Mesenchymal stem cell (in vitro differentiated cells and primary cell): Measurements from ENCODE around the gene CLPSL1.
A peak's percentile ranks its signal among the peaks of the same experiment; 100 is the strongest.

ENCODE experiments used
- DNase-seq: peaks from one replicate; pipeline ENCODE4 v3.0.0-alpha.2; 2013
- H2AFZ ChIP-seq: one replicate; pipeline ENCODE4 v1.6.1; 2013; ENCODE audit warnings: low read depth, mild to moderate bottlenecking, control low read depth, inconsistent platforms, low read length, moderate library complexity
- H2AK5ac ChIP-seq: 2 replicates; pipeline ENCODE4 v1.6.1; 2013; ENCODE audit warnings: low read length, moderate library complexity, mild to moderate bottlenecking, inconsistent platforms; ENCODE audit not compliant: severe bottlenecking
- H2BK120ac ChIP-seq: one replicate; pipeline ENCODE4 v1.6.1; 2013; ENCODE audit warnings: low read depth, mild to moderate bottlenecking, inconsistent platforms, low read length, moderate library complexity
- H2BK12ac ChIP-seq, 2 experiments: one replicate each; pipeline ENCODE4 v1.6.1; 2013; ENCODE audit warnings: inconsistent platforms in 2 of 2, low read length in 2 of 2, mild to moderate bottlenecking in 2 of 2, moderate library complexity in 2 of 2, control low read depth in 1 of 2
- H2BK15ac ChIP-seq: one replicate; pipeline ENCODE4 v1.6.1; 2013; ENCODE audit warnings: mild to moderate bottlenecking, low read depth, inconsistent platforms; ENCODE audit not compliant: poor library complexity, severe bottlenecking
- H2BK5ac ChIP-seq: 2 replicates; pipeline ENCODE4 v1.6.1; 2013; ENCODE audit warnings: low read depth, mild to moderate bottlenecking, low read length, control low read depth, inconsistent platforms; ENCODE audit not compliant: poor library complexity, severe bottlenecking
- H3K14ac ChIP-seq, 2 experiments: one replicate each; pipeline ENCODE4 v1.6.1; 2013; ENCODE audit warnings: inconsistent platforms in 2 of 2, low read length in 2 of 2, control low read depth in 1 of 2, mild to moderate bottlenecking in 1 of 2, moderate library complexity in 1 of 2
- H3K18ac ChIP-seq, 2 experiments: one replicate each; pipeline ENCODE4 v1.6.1; 2013; ENCODE audit warnings: inconsistent platforms in 2 of 2, low read length in 2 of 2, control low read depth in 1 of 2, low read depth in 1 of 2, mild to moderate bottlenecking in 1 of 2
- H3K23ac ChIP-seq, 2 experiments: one replicate each; pipeline ENCODE4 v1.6.1; 2013; ENCODE audit warnings: inconsistent platforms in 2 of 2, low read length in 2 of 2, mild to moderate bottlenecking in 2 of 2, moderate library complexity in 2 of 2, control low read depth in 1 of 2
- H3K27ac ChIP-seq: 2 replicates; pipeline ENCODE4 v1.5.1; 2013; ENCODE audit warnings: mild to moderate bottlenecking, moderate library complexity, low read length, control low read depth, inconsistent platforms; ENCODE audit not compliant: poor library complexity, severe bottlenecking
- H3K27me3 ChIP-seq, 2 experiments: 2 replicates each; pipeline versions ENCODE4 v1.6.1 to v1.7.0; 2013; ENCODE audit warnings: low read length in 2 of 2, mild to moderate bottlenecking in 2 of 2, moderate library complexity in 2 of 2, control low read depth in 1 of 2, inconsistent platforms in 1 of 2; ENCODE audit not compliant: control insufficient read depth in 1 of 2, insufficient read depth in 1 of 2
- H3K36me3 ChIP-seq, 2 experiments: 2 replicates each; pipeline versions ENCODE4 v1.6.1 to v1.7.0; 2013; ENCODE audit warnings: low read length in 2 of 2, control low read depth in 1 of 2, inconsistent platforms in 1 of 2, low read depth in 1 of 2, mild to moderate bottlenecking in 1 of 2; ENCODE audit not compliant: insufficient read depth in 2 of 2, control insufficient read depth in 1 of 2
- H3K4ac ChIP-seq, 2 experiments: one replicate each; pipeline ENCODE4 v1.6.1; 2013; ENCODE audit warnings: inconsistent platforms in 2 of 2, low read length in 2 of 2, mild to moderate bottlenecking in 2 of 2, moderate library complexity in 2 of 2, control low read depth in 1 of 2, low read depth in 1 of 2
- H3K4me1 ChIP-seq: 2 replicates; pipeline ENCODE4 v1.6.1; 2013; ENCODE audit warnings: low read depth, low read length, control low read depth; ENCODE audit not compliant: control insufficient read depth, insufficient read depth
- H3K4me2 ChIP-seq: 2 replicates; pipeline ENCODE4 v1.6.1; 2013; ENCODE audit warnings: low read length, mild to moderate bottlenecking, inconsistent platforms; ENCODE audit not compliant: poor library complexity, severe bottlenecking
- H3K4me3 ChIP-seq, 2 experiments: 2 replicates each; pipeline versions ENCODE4 v1.5.1 to v1.7.0; 2013; ENCODE audit warnings: low read length in 2 of 2, mild to moderate bottlenecking in 2 of 2, control low read depth in 1 of 2, low read depth in 1 of 2; ENCODE audit not compliant: insufficient read depth in 1 of 2
- H3K79me1 ChIP-seq: replicated peaks from 2 replicates; pipeline ENCODE4 v1.6.1; 2013; ENCODE audit warnings: mild to moderate bottlenecking, control low read depth, low read length, inconsistent platforms; ENCODE audit not compliant: poor library complexity, severe bottlenecking
- H3K9ac ChIP-seq: 2 replicates; pipeline ENCODE4 v1.7.0; 2013; ENCODE audit warnings: mild to moderate bottlenecking, low read length, moderate library complexity
- H3K9me3 ChIP-seq: 2 replicates; pipeline ENCODE4 v1.7.0; 2013; ENCODE audit warnings: mild to moderate bottlenecking, low read length; ENCODE audit not compliant: control insufficient read depth
- H4K8ac ChIP-seq: one replicate; pipeline ENCODE4 v1.6.1; 2013; ENCODE audit warnings: inconsistent platforms, mild to moderate bottlenecking, low read length, moderate library complexity
- H4K91ac ChIP-seq: one replicate; pipeline ENCODE4 v1.6.1; 2013; ENCODE audit warnings: mild to moderate bottlenecking, low read length, inconsistent platforms
- WGBS: methylation state at CpG from one replicate; pipeline ENCODE4 v1.1.7; 2013; ENCODE audit warnings: mixed read lengths; 5-methylcytosine and 5-hydroxymethylcytosine counted together

CLPSL1 gene

DNA sequence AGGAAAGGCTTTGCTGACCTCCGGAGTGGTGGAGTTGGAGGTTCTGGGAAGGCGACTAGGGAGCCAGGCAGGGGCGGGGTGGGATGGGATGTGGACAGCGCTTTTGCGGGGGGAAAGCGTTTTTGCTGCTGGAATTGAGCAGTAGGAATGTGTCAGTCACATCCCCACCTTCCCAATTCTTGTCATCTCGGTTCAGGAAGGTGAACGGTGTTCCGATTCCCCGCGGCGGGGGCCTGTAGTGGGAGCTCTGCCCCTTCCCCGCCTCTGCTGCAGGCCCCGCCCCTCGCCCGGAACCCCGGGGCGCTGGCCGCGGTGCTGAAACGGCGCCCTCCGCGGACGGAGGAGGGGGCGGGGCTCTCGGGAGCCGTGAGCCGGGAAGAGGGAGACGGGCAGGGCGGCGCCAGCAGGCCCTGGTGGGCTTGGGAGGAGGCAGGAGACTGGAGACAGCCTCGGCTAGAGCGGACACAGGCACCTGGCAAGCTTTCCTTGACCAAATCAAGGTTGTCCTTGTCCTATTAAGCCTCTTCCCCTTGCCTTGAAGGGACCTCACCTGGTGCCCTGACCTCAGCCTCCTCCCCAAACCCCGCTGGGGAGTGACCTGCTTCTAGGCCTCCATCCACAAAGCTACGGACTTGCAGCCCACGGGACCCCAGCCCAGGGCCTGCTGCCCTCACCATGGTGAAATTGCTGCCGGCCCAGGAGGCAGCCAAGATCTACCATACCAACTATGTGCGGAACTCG lies 24.3 kb downstream of the CLPSL1 start, which contains the start of gene LHFPL5:
TSS of gene LHFPL5 (plus strand) at position 357 of the 741 bp plus-strand sequence. CDS start at position 676, 319 bp downstream.
- Histone ChIP-seq H4K8ac (no peak within 1 kb of the TSS), H3K4me2 (peak within 1 kb of the TSS; percentile 74), H3K14ac (no peak within 1 kb of the TSS), H2BK5ac (no peak within 1 kb of the TSS), H2BK120ac (no peak within 1 kb of the TSS), H4K91ac (no peak within 1 kb of the TSS), H3K9me3 (no peaks in the 10 kb centered on the region), H3K4me1 (peaks cover 9% of the 10 kb centered on the region), H3K23ac (no peak within 1 kb of the TSS), H3K27me3 (peaks cover 0 to 29% of the 10 kb centered on the region in 2 experiments), H3K79me1 (no peaks in the 10 kb centered on the region), H2AK5ac (no peak within 1 kb of the TSS), H3K4me3 (peak within 1 kb of the TSS in 1 of 2 experiments; percentile 8), H3K9ac (no peak within 1 kb of the TSS), H2BK15ac (no peak within 1 kb of the TSS), H3K18ac (no peak within 1 kb of the TSS), H2AFZ (no peak within 1 kb of the TSS), H2BK12ac (no peak within 1 kb of the TSS), H3K27ac (no peak within 1 kb of the TSS), H3K36me3 (no peaks in the 10 kb centered on the region), H3K4ac (no peak within 1 kb of the TSS)
- WGBS = 15% methylated on average over 32 of the region's 40 CpGs
- DNase-seq = peak; percentile 42

- 74% methylated on average over 3 of the region's 3 CpGs for WGBS
These were observed 27.9 kb downstream of the CLPSL1 start for GRCh38 chr6:35808688-35809087.

GRCh38 chr6:35809809-35810208 lies 29.0 kb downstream of the CLPSL1 start:
- H4K91ac ChIP-seq = no peak overlapping the region
- peaks cover 16% of the 10 kb centered on the region for H3K4me1 ChIP-seq
- H2BK120ac ChIP-seq = no peak overlapping the region
- DNase-seq = no peak
- no peak overlapping the region for H3K27ac ChIP-seq
- H3K79me1 ChIP-seq = no peaks in the 10 kb centered on the region
- H3K18ac ChIP-seq = no peak overlapping the region
- no peak overlapping the region for H2BK12ac ChIP-seq
- H3K4me3 ChIP-seq = no peak overlapping the region
- no peaks in the 10 kb centered on the region for H3K9me3 ChIP-seq
- no peak overlapping the region for H4K8ac ChIP-seq
- H2BK5ac ChIP-seq = no peak overlapping the region
- H3K23ac ChIP-seq = no peak overlapping the region
- H3K4ac ChIP-seq = no peak overlapping the region
- no peak overlapping the region for H2AK5ac ChIP-seq
- no peaks in the 10 kb centered on the region for H3K36me3 ChIP-seq
- H3K27me3 ChIP-seq = peaks cover 0 to 34% of the 10 kb centered on the region in 2 experiments
- H3K14ac ChIP-seq = no peak overlapping the region
- no peak overlapping the region for H3K4me2 ChIP-seq
- H2BK15ac ChIP-seq = no peak overlapping the region
- H3K9ac ChIP-seq = no peak overlapping the region
- no peak overlapping the region for H2AFZ ChIP-seq
- WGBS = 87% methylated on average over 5 of the region's 5 CpGs

More at GRCh38 chr6:35808688-35809087, 27.9 kb downstream of the CLPSL1 start:
- no peak overlapping the region for H2BK5ac ChIP-seq
- H2AFZ ChIP-seq = peak overlapping the region; percentile 44
- H3K4me3 ChIP-seq = no peak overlapping the region
- H3K4me1 ChIP-seq = peaks cover 17% of the 10 kb centered on the region
- no peaks in the 10 kb centered on the region for H3K79me1 ChIP-seq
- H3K18ac ChIP-seq = no peak overlapping the region
- no peak overlapping the region for H3K27ac ChIP-seq
- H2BK15ac ChIP-seq = no peak overlapping the region
- no peaks in the 10 kb centered on the region for H3K36me3 ChIP-seq
- H3K23ac ChIP-seq = no peak overlapping the region
- peaks cover 0 to 26% of the 10 kb centered on the region in 2 experiments for H3K27me3 ChIP-seq
- no peak overlapping the region for H3K14ac ChIP-seq
- no peak for DNase-seq
- H3K9ac ChIP-seq = no peak overlapping the region
- no peak overlapping the region for H3K4me2 ChIP-seq
- H4K91ac ChIP-seq = no peak overlapping the region
- no peak overlapping the region for H2BK12ac ChIP-seq
- H3K9me3 ChIP-seq = no peaks in the 10 kb centered on the region
- H2AK5ac ChIP-seq = no peak overlapping the region
- no peak overlapping the region for H3K4ac ChIP-seq
- no peak overlapping the region for H4K8ac ChIP-seq
- no peak overlapping the region for H2BK120ac ChIP-seq

GRCh38 chr6:35810971-35811698 lies 30.3 kb downstream of the CLPSL1 start:
- no peak overlapping the region for H3K9ac ChIP-seq
- no peak overlapping the region for H2BK15ac ChIP-seq
- no peak overlapping the region for H2AFZ ChIP-seq
- no peak overlapping the region for H3K18ac ChIP-seq
- H2BK12ac ChIP-seq = no peak overlapping the region
- peak; percentile 81 for DNase-seq
- no peak overlapping the region for H2BK120ac ChIP-seq
- no peak overlapping the region for H3K4me3 ChIP-seq
- no peak overlapping the region for H2BK5ac ChIP-seq
- no peak overlapping the region for H3K4ac ChIP-seq
- peak overlapping the region; percentile 71 for H3K27ac ChIP-seq
- no peak overlapping the region for H4K8ac ChIP-seq
- no peak overlapping the region for H3K14ac ChIP-seq
- H3K27me3 ChIP-seq = peaks cover 0 to 27% of the 10 kb centered on the region in 2 experiments
- H3K4me1 ChIP-seq = peaks cover 9% of the 10 kb centered on the region
- no peaks in the 10 kb centered on the region for H3K36me3 ChIP-seq
- H3K4me2 ChIP-seq = peak overlapping the region; percentile 47
- no peak overlapping the region for H3K23ac ChIP-seq
- H3K9me3 ChIP-seq = no peaks in the 10 kb centered on the region
- H3K79me1 ChIP-seq = no peaks in the 10 kb centered on the region
- WGBS = 80% methylated on average over 14 of the region's 14 CpGs
- H4K91ac ChIP-seq = no peak overlapping the region
- H2AK5ac ChIP-seq = peak overlapping the region; percentile 26
